ENCODE measurements around the gene ILRUN.
"Not testable (repeated sequence)": the region's sequence is repeated elsewhere in the genome, so short reads cannot be mapped to it uniquely, and the experiment has no call there.

ILRUN gene

GRCh38 chr6:34658605-34659265, 37.8 kb downstream of the ILRUN start:
- H3K27me3 ChIP-seq (replicated peaks in 2 of 5; ENCODE audit: control insufficient read depth in 4 of 5, insufficient read depth in 5 of 5, low read length in 4 of 5), result no peaks in the 10 kb centered on the region
- H3K9me3 ChIP-seq (ENCODE audit: control extremely low read depth in 1 of 5, control insufficient read depth in 4 of 5, insufficient read depth in 2 of 5, low read depth in 1 of 5, low read length in 4 of 5), result no peaks in the 10 kb centered on the region
- no peak overlapping the region for H3K4me3 ChIP-seq (ENCODE audit: control insufficient read depth in 1 of 7, extremely low read depth in 1 of 7, insufficient read depth in 4 of 7, low read depth in 2 of 7, low read length in 6 of 7)
- peaks cover 20 to 53% (median 40%) of the 10 kb centered on the region in 4 experiments for H3K4me1 ChIP-seq (ENCODE audit: control extremely low read depth in 1 of 4, control insufficient read depth in 4 of 4, insufficient read depth in 4 of 4, low read length in 3 of 4)
- WGBS (ENCODE audit: insufficient coverage), result 97% methylated on average over 6 of the region's 7 CpGs
- CTCF ChIA-PET, result interaction anchor here (1.6 to 4.0 kb wide), 3 partner anchors 21 to 78 kb away, joined by 3 to 18 read pairs (median 4); no protein-coding TSS in a partner anchor
- peak overlapping the region in 1 of 2 experiments; percentile 90 for H3K27ac ChIP-seq (ENCODE audit: insufficient read depth in 1 of 2, low read depth in 1 of 2, low read length in 2 of 2, poor library complexity in 1 of 2, severe bottlenecking in 2 of 2)
- DNase-seq, result no peak
- peaks cover 3 to 8% (median 5%) of the 10 kb centered on the region in 4 experiments for H3K36me3 ChIP-seq (ENCODE audit: control insufficient read depth in 4 of 4, insufficient read depth in 4 of 4, low read length in 3 of 4)
- POLR2A ChIA-PET, result interaction anchor here (2.0 kb wide), 1 partner anchor 37 kb away, joined by 11 read pairs; the partner anchor contains the start of gene ILRUN

- peaks cover 18 to 46% (median 36%) of the 10 kb centered on the region in 4 experiments for H3K4me1 ChIP-seq (ENCODE audit: control extremely low read depth in 1 of 4, control insufficient read depth in 4 of 4, insufficient read depth in 4 of 4, low read length in 3 of 4)
- POLR2A ChIA-PET, result interaction anchor here (1.3 to 2.0 kb wide), 2 partner anchors 38 to 99 kb away, joined by 3 to 11 read pairs; partner anchors contain the start of genes ILRUN and SNRPC
- WGBS (ENCODE audit: insufficient coverage), result 79% methylated on average over 2 of the region's 6 CpGs
Measured at GRCh38 chr6:34657979-34658480, 38.5 kb downstream of the ILRUN start.

GRCh38 chr6:34657307-34657978, 39.1 kb downstream of the ILRUN start:
- no peaks in the 10 kb centered on the region for H3K27me3 ChIP-seq (replicated peaks in 2 of 5; ENCODE audit: control insufficient read depth in 4 of 5, insufficient read depth in 5 of 5, low read length in 4 of 5)
- H3K4me1 ChIP-seq (ENCODE audit: control extremely low read depth in 1 of 4, control insufficient read depth in 4 of 4, insufficient read depth in 4 of 4, low read length in 3 of 4), result peaks cover 18 to 42% (median 35%) of the 10 kb centered on the region in 4 experiments
- H3K27ac ChIP-seq (ENCODE audit: insufficient read depth in 1 of 2, low read depth in 1 of 2, low read length in 2 of 2, poor library complexity in 1 of 2, severe bottlenecking in 2 of 2), result peak overlapping the region; percentile 71 to 90
- peak; percentile 74 to 85 (median 83) for DNase-seq
- peak overlapping the region in 6 of 7 experiments; percentile 53 to 77 (median 66) for H3K4me3 ChIP-seq (ENCODE audit: control insufficient read depth in 1 of 7, extremely low read depth in 1 of 7, insufficient read depth in 4 of 7, low read depth in 2 of 7, low read length in 6 of 7)
- ChIA-PET CTCF (interaction anchor here (0.5 to 4.0 kb wide), 10 partner anchors 9 to 243 kb away, joined by 3 to 18 read pairs (median 4); no protein-coding TSS in a partner anchor), POLR2A (interaction anchor here (1.3 to 2.0 kb wide), 2 partner anchors 39 to 100 kb away, joined by 3 to 11 read pairs; partner anchors contain the start of genes ILRUN and SNRPC)
- WGBS (ENCODE audit: insufficient coverage), result 0% methylated on average over 2 of the region's 2 CpGs
- H3K36me3 ChIP-seq (ENCODE audit: control insufficient read depth in 4 of 4, insufficient read depth in 4 of 4, low read length in 3 of 4), result peaks cover 5 to 17% (median 11%) of the 10 kb centered on the region in 4 experiments
- no peaks in the 10 kb centered on the region for H3K9me3 ChIP-seq (ENCODE audit: control extremely low read depth in 1 of 5, control insufficient read depth in 4 of 5, insufficient read depth in 2 of 5, low read depth in 1 of 5, low read length in 4 of 5)

More at GRCh38 chr6:34657979-34658480, 38.5 kb downstream of the ILRUN start:
- CTCF ChIA-PET, result interaction anchor here (1.3 to 4.0 kb wide), 6 partner anchors 8 to 79 kb away, joined by 3 to 18 read pairs (median 6); no protein-coding TSS in a partner anchor
- peak in 2 of 3 donors; percentile 22 to 36 for DNase-seq
- H3K36me3 ChIP-seq (ENCODE audit: control insufficient read depth in 4 of 4, insufficient read depth in 4 of 4, low read length in 3 of 4), result peaks cover 5 to 13% (median 11%) of the 10 kb centered on the region in 4 experiments
- peak overlapping the region in 6 of 7 experiments; percentile 53 to 77 (median 66) for H3K4me3 ChIP-seq (ENCODE audit: control insufficient read depth in 1 of 7, extremely low read depth in 1 of 7, insufficient read depth in 4 of 7, low read depth in 2 of 7, low read length in 6 of 7)
- H3K27ac ChIP-seq (ENCODE audit: insufficient read depth in 1 of 2, low read depth in 1 of 2, low read length in 2 of 2, poor library complexity in 1 of 2, severe bottlenecking in 2 of 2), result peak overlapping the region; percentile 71 to 90
- not testable (repeated sequence) for H3K27me3 ChIP-seq (replicated peaks in 2 of 5; ENCODE audit: control insufficient read depth in 4 of 5, insufficient read depth in 5 of 5, low read length in 4 of 5); H3K9me3 ChIP-seq (ENCODE audit: control extremely low read depth in 1 of 5, control insufficient read depth in 4 of 5, insufficient read depth in 2 of 5, low read depth in 1 of 5, low read length in 4 of 5)

- Histone ChIP-seq H3K27me3 (replicated peaks in 2 of 5; ENCODE audit: control insufficient read depth in 4 of 5, insufficient read depth in 5 of 5, low read length in 4 of 5) (no peaks in the 10 kb centered on the region), H3K36me3 (ENCODE audit: control insufficient read depth in 4 of 4, insufficient read depth in 4 of 4, low read length in 3 of 4) (peaks cover 5 to 18% (median 11%) of the 10 kb centered on the region in 4 experiments), H3K4me1 (ENCODE audit: control extremely low read depth in 1 of 4, control insufficient read depth in 4 of 4, insufficient read depth in 4 of 4, low read length in 3 of 4) (peaks cover 18 to 42% (median 35%) of the 10 kb centered on the region in 4 experiments), H3K27ac (ENCODE audit: insufficient read depth in 1 of 2, low read depth in 1 of 2, low read length in 2 of 2, poor library complexity in 1 of 2, severe bottlenecking in 2 of 2) (peak overlapping the region; percentile 71 to 90), H3K4me3 (ENCODE audit: control insufficient read depth in 1 of 7, extremely low read depth in 1 of 7, insufficient read depth in 4 of 7, low read depth in 2 of 7, low read length in 6 of 7) (peak overlapping the region in 6 of 7 experiments; percentile 53 to 77 (median 66)), H3K9me3 (ENCODE audit: control extremely low read depth in 1 of 5, control insufficient read depth in 4 of 5, insufficient read depth in 2 of 5, low read depth in 1 of 5, low read length in 4 of 5) (no peaks in the 10 kb centered on the region)
- 0% methylated on average over 1 of the region's 1 CpG for WGBS (ENCODE audit: insufficient coverage)
- CTCF ChIA-PET, result interaction anchor here (0.6 to 4.0 kb wide), 9 partner anchors 8 to 244 kb away, joined by 3 to 18 read pairs (median 4); no protein-coding TSS in a partner anchor
- DNase-seq, result no peak
- POLR2A ChIA-PET, result interaction anchor here (1.3 to 2.0 kb wide), 2 partner anchors 39 to 100 kb away, joined by 3 to 11 read pairs; partner anchors contain the start of genes ILRUN and SNRPC
Measured at GRCh38 chr6:34657037-34657306, 39.6 kb downstream of the ILRUN start.

GRCh38 chr6:34656378-34657036, 40.1 kb downstream of the ILRUN start:
- 38% methylated on average over 5 of the region's 5 CpGs for WGBS (ENCODE audit: insufficient coverage)
- Histone ChIP-seq H3K27ac (ENCODE audit: insufficient read depth in 1 of 2, low read depth in 1 of 2, low read length in 2 of 2, poor library complexity in 1 of 2, severe bottlenecking in 2 of 2) (peak overlapping the region; percentile 71 to 90), H3K36me3 (ENCODE audit: control insufficient read depth in 4 of 4, insufficient read depth in 4 of 4, low read length in 3 of 4) (peaks cover 5 to 18% (median 11%) of the 10 kb centered on the region in 4 experiments), H3K4me3 (ENCODE audit: control insufficient read depth in 1 of 7, extremely low read depth in 1 of 7, insufficient read depth in 4 of 7, low read depth in 2 of 7, low read length in 6 of 7) (peak overlapping the region in 6 of 7 experiments; percentile 53 to 77 (median 66)), H3K27me3 (replicated peaks in 2 of 5; ENCODE audit: control insufficient read depth in 4 of 5, insufficient read depth in 5 of 5, low read length in 4 of 5) (no peaks in the 10 kb centered on the region), H3K4me1 (ENCODE audit: control extremely low read depth in 1 of 4, control insufficient read depth in 4 of 4, insufficient read depth in 4 of 4, low read length in 3 of 4) (peaks cover 18 to 40% (median 35%) of the 10 kb centered on the region in 4 experiments), H3K9me3 (ENCODE audit: control extremely low read depth in 1 of 5, control insufficient read depth in 4 of 5, insufficient read depth in 2 of 5, low read depth in 1 of 5, low read length in 4 of 5) (no peaks in the 10 kb centered on the region)
- POLR2A ChIA-PET, result interaction anchor here (1.3 to 2.0 kb wide), 3 partner anchors 11 to 101 kb away, joined by 3 to 11 read pairs (median 3); partner anchors contain the start of genes ILRUN and SNRPC
- CTCF ChIA-PET, result interaction anchor here (0.6 to 4.0 kb wide), 8 partner anchors 8 to 160 kb away, joined by 3 to 18 read pairs (median 5); no protein-coding TSS in a partner anchor
- DNase-seq, result peak in 2 of 3 donors; percentile 55 to 69

- CTCF ChIA-PET, result interaction anchor here (0.6 to 4.0 kb wide), 6 partner anchors 7 to 159 kb away, joined by 3 to 18 read pairs (median 5); no protein-coding TSS in a partner anchor
- Histone ChIP-seq H3K27ac (ENCODE audit: insufficient read depth in 1 of 2, low read depth in 1 of 2, low read length in 2 of 2, poor library complexity in 1 of 2, severe bottlenecking in 2 of 2) (peak overlapping the region; percentile 71 to 90), H3K4me3 (ENCODE audit: control insufficient read depth in 1 of 7, extremely low read depth in 1 of 7, insufficient read depth in 4 of 7, low read depth in 2 of 7, low read length in 6 of 7) (peak overlapping the region in 3 of 7 experiments; percentile 57 to 77 (median 74)), H3K36me3 (ENCODE audit: control insufficient read depth in 4 of 4, insufficient read depth in 4 of 4, low read length in 3 of 4) (peaks cover 5 to 21% (median 11%) of the 10 kb centered on the region in 4 experiments), H3K4me1 (ENCODE audit: control extremely low read depth in 1 of 4, control insufficient read depth in 4 of 4, insufficient read depth in 4 of 4, low read length in 3 of 4) (peaks cover 18 to 36% (median 33%) of the 10 kb centered on the region in 4 experiments)
- H3K9me3 ChIP-seq (ENCODE audit: control extremely low read depth in 1 of 5, control insufficient read depth in 4 of 5, insufficient read depth in 2 of 5, low read depth in 1 of 5, low read length in 4 of 5); H3K27me3 ChIP-seq (replicated peaks in 2 of 5; ENCODE audit: control insufficient read depth in 4 of 5, insufficient read depth in 5 of 5, low read length in 4 of 5); DNase-seq: not testable (repeated sequence)
- 98% methylated on average over 9 of the region's 11 CpGs for WGBS (ENCODE audit: insufficient coverage)
- POLR2A ChIA-PET, result interaction anchor here (1.5 kb wide), 1 partner anchor 11 kb away, joined by 3 read pairs; no protein-coding TSS in a partner anchor
Measured at GRCh38 chr6:34655876-34656377, 40.6 kb downstream of the ILRUN start.

All from common myeloid progenitor, CD34-positive (primary cell).